ENCODE data around the gene MN1. TPM values are rescaled to one million over a fixed set of nuclear protein-coding genes. Genes with fewer than 3 reads are reported as not detected.
A peak's percentile ranks its signal among the peaks of the same experiment; 100 is the strongest.

MN1 gene
- polyA plus RNA-seq, 1 donor from 2014 or later: not detected

DNA sequence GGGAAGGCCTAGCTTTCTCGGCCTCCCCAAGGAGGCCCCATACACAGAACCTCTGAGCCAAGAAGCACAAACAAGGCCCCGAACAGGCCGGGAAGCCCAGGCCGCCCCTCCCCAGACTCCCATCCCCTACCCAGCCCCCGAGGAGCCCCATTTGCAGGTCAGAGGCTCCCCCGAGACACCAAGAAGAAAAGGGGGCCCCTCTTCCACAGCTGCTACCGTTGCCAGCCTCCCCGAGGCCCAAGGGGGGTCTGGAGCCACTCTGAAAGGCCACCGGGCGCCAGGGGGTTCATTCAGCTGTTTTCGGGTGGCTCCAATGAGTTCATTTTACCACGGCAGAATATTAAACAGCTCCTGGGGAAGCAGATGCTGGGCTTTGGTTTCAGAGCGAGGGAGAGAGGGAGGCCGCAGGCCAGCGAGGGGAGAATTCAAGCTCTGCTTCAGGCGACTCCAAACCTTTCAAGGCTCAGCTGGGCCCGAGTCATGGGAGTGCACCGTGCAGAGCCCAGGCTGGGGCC is 28.5 kb downstream of the MN1 start:
- Mint-ChIP-seq H3K4me3 (no peak overlapping the region), H3K36me3 (no peaks in the 10 kb centered on the region), H3K27me3 (peaks cover 12% of the 10 kb centered on the region), H3K4me1 (peaks cover 0 to 2% (median 0%) of the 10 kb centered on the region in 3 donors), H3K9me3 (no peaks in the 10 kb centered on the region), H3K27ac (no peak overlapping the region)

DNA sequence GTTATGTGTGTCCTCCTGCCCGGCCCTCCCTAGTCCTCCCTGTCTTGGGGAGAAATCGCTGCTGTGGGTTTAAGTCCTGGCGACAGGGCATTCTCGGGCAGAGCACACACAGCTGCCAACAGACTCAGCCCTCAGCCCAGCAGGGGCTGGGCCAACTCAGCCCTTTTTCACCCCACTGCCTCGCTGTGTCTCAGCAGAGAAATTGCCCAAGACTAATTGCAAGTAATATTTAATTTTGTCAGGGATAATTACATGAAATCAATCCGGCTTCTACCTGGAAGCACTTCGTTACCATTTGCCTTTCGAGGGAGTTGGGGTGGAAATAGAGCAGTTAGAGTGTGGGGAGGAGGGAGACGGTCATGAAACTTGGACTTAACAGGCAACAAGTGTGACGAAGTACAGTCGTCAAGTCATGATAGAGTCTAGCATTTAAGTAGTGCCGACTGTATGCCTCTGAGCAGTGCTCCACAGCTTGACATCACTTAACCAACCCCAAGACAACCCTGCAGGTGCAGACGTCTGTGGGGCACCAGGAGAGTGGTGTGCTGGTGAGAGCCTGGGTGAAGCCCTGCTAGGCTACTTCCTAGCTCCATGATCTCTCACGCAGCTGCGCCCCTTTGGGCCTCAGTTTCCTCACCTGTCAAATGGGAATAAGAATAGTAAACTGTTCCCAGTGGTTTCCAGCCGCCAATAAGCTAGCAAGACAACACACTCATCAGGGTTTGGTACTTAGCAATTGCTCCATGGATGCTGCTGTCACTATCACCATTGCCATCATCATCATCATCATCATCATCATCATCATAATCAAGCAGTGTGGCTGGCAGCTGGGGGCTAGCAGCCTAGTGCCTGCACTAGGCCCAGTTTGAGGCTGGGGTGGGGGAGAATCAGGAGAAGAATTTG is 29.2 kb downstream of the MN1 start:
- Mint-ChIP-seq H3K4me3 (no peak overlapping the region), H3K4me1 (peaks cover 0 to 2% (median 0%) of the 10 kb centered on the region in 3 donors), H3K36me3 (no peaks in the 10 kb centered on the region), H3K27ac (no peak overlapping the region), H3K9me3 (no peaks in the 10 kb centered on the region), H3K27me3 (peaks cover 10% of the 10 kb centered on the region)

DNA sequence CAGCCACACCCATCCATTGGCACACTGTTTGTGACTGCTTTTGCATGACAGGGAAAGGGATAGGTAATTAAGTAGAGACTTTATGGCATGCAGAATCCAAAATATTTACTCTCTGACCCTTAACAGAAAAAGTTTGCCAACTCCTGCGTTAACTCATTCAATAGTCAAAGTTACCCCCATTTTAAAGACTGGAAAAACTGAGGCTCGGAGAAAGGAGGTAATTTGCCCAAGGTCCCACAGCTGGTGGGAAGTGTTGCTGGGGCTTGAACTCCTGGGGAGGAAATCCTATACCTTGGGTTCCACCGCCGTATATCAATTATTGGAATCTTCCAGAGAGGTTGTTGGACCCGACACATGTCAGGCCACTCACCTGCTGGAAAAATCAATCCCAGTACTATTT is 29.9 kb downstream of the MN1 start:
- Mint-ChIP-seq H3K36me3 (peaks cover 3% of the 10 kb centered on the region), H3K9me3 (no peaks in the 10 kb centered on the region), H3K27me3 (peaks cover 8% of the 10 kb centered on the region), H3K27ac (no peak overlapping the region), H3K4me1 (peaks cover 0 to 1% (median 0%) of the 10 kb centered on the region in 3 donors), H3K4me3 (no peak overlapping the region)

DNA sequence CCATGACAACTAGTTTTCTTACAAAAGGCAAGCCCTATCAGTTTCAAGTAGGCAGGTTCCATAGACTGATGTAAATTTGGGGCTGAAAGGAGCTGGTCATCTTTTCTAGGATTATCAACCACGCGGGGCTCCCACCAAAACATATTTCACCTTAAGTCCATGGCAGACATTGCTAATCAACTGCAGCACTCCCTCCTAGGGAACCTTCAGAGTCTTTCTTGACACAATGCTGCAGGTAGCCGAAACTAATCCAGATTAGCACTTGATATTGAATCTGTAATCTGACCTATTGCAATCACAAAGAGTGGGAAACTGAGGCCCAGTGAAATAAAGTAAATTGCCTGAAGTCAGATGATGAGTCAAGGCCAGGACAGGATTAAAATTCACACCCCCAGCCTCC is 32.5 kb downstream of the MN1 start:
- H3K27me3 Mint-ChIP-seq: peaks cover 4% of the 10 kb centered on the region
- no peak overlapping the region for H3K4me3 Mint-ChIP-seq
- H3K27ac Mint-ChIP-seq: no peak overlapping the region
- H3K9me3 Mint-ChIP-seq: peaks cover 0 to 2% (median 0%) of the 10 kb centered on the region in 3 donors
- no peaks in the 10 kb centered on the region for H3K4me1 Mint-ChIP-seq
- peaks cover 3% of the 10 kb centered on the region for H3K36me3 Mint-ChIP-seq

DNA sequence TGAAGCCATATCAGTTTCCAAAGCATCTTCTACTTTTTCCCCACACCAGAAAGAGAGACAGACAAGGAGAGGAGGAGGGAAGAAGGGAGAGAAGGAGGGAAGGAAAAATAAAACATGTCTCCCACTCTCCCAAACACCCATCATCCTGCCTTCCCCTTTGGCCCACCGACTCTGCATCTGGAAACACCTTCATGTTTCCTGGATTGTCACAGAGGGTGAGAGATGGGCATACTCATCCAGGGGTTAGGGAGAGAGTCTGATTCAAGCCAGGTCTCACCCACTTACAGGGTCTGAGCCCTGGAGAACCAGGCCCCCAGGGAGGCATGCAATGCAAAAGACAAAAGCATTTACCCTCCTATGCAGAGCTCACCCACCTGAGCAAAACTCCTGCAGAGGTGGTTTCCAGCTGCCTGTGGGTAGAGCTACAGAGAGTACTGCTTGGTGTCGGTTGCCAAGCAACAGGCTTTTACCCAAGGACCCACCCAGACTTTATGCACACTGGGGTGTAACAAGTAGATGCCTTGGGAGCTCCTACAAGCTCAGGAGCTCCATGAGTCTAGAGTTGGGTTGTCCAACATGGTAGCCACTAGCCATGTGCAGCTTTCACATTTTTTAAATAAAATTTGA is 33.4 kb downstream of the MN1 start:
- H3K27ac Mint-ChIP-seq: no peak overlapping the region
- H3K9me3 Mint-ChIP-seq: peaks cover 0 to 2% (median 0%) of the 10 kb centered on the region in 3 donors
- H3K27me3 Mint-ChIP-seq: peaks cover 6% of the 10 kb centered on the region
- H3K4me3 Mint-ChIP-seq: no peak overlapping the region
- no peaks in the 10 kb centered on the region for H3K4me1 Mint-ChIP-seq
- peaks cover 6% of the 10 kb centered on the region for H3K36me3 Mint-ChIP-seq

DNA sequence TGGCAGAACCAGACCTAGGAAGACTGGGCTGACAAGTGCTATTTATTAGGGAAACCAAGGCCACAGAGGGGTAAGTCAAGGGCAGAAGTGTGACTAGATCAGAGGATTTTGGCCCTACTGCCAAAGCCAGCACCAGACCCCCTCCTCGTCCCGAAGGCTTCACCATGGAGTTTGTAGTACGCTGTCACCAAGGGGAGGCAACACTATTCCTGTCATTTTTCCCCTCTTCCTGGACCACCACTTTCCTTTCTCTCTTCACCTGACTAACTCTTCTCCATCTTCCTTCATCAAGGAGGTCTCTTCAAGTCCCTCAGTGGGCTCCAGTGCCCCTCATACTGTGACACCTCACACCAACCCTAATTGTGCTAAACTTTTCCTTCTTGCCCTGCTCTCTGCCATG is 34.9 kb downstream of the MN1 start:
- Mint-ChIP-seq H3K27ac (no peak overlapping the region), H3K36me3 (peaks cover 6% of the 10 kb centered on the region), H3K9me3 (peaks cover 0 to 2% (median 0%) of the 10 kb centered on the region in 3 donors), H3K4me3 (no peak overlapping the region), H3K4me1 (no peaks in the 10 kb centered on the region), H3K27me3 (peaks cover 6% of the 10 kb centered on the region)

DNA sequence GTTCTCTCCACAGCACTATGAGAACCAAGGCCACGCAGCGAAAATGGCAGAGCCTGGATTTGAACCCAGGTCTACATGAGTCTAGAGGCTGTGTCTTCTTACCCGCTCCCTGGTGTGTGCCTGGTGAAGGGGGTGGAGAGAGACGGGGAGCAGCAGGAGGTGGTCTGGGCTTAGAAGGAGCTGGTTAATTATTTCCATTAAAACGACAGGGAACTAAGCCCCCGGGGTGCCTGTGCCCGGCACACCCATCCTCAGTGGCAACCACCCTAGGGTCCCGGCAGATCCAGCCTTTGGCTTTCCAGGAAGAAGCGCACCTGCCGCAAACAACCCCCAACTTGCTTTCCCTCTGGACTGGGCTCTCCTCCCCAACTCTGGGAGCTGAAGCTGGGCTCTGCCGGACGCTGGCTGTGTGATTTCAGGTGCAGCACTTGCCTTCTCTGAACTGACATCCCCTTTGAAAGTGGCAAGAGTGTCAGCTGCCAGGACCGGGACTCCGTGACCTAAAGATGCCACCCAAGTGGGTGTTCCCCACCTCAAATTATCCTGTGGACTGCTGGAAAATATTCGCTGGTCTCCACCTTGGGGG is 35.8 kb downstream of the MN1 start:
- no peak overlapping the region for H3K27ac Mint-ChIP-seq

DNA sequence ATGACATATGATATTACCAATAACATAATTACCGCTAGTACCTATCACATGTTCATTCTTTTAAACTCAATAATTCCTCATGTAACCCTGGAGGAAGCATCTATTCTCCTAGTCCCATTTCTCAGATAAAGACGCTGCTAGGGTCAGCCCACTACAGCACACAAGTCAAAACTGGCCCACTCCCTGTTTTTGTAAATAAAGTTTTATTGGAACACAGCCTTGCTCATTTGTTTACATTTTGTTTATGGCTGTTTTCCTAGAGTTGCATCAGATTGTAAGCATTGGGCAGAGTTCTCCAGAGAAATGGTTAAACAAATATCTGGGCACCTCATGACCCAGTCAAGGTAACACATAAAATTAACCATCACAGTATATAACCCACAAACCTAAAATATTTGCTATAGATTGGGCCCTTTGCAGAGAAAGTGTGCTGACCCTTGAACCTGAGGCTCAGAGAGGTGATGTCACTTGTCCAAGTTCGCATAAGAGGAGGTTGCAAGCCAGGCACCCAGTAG is 36.8 kb downstream of the MN1 start:
- Mint-ChIP-seq H3K27ac (no peak overlapping the region), H3K4me1 (no peaks in the 10 kb centered on the region), H3K27me3 (peaks cover 4% of the 10 kb centered on the region), H3K36me3 (peaks cover 6% of the 10 kb centered on the region), H3K4me3 (no peak overlapping the region), H3K9me3 (peaks cover 0 to 2% (median 0%) of the 10 kb centered on the region in 3 donors)

More for the DNA sequence above, 35.8 kb downstream of the MN1 start:
- no peaks in the 10 kb centered on the region for H3K4me1 Mint-ChIP-seq
- peaks cover 0 to 2% (median 0%) of the 10 kb centered on the region in 3 donors for H3K9me3 Mint-ChIP-seq
- H3K36me3 Mint-ChIP-seq: peaks cover 6% of the 10 kb centered on the region
- peaks cover 6% of the 10 kb centered on the region for H3K27me3 Mint-ChIP-seq
- no peak overlapping the region for H3K4me3 Mint-ChIP-seq

DNA sequence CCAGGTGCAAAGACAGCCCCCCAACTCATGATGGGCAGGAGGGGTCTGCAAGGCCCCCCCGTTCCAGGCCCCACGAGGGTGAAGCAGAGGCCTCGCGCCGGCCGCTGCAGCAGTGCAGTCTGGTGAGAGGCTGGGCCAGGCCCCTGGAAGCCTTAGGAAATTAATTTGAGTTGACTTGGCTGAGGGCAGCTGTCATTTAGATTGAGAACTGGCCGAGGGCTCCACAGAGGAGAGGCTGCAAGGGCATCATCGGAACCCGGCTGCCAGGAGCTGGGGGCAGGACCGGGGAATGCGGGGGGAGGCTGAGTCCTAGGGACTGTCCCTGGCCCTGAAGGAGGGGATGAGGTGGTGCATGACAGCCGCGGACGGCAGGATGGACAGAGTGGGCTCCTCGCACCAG is 39.9 kb downstream of the MN1 start:
- no peak overlapping the region for H3K4me3 Mint-ChIP-seq
- H3K9me3 Mint-ChIP-seq: peaks cover 0 to 2% (median 0%) of the 10 kb centered on the region in 3 donors
- H3K36me3 Mint-ChIP-seq: peaks cover 3% of the 10 kb centered on the region
- H3K27ac Mint-ChIP-seq: no peak overlapping the region
- no peaks in the 10 kb centered on the region for H3K4me1 Mint-ChIP-seq
- peaks cover 4% of the 10 kb centered on the region for H3K27me3 Mint-ChIP-seq

DNA sequence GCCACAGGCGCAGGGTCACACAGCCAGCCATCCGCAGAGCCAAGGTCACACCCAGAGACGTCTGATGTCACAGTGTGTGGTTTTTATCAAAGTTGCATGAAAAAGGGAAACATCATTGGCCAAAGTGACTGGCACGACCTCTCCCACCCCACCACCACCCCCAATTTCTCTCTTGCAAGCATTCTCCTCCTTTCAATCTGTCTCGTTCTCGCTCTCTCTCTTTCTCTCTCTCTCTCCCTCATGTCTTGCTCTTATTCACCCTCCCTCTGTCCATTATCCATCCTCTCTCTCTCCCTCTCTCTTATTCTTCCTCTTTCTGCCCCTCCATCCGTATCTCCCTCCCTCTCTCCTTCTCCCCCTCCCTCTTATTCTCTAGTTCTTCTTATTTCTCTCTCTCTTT is 40.6 kb downstream of the MN1 start:
- Mint-ChIP-seq H3K9me3 (peaks cover 0 to 2% (median 0%) of the 10 kb centered on the region in 3 donors), H3K27ac (no peak overlapping the region), H3K27me3 (peaks cover 4% of the 10 kb centered on the region), H3K4me3 (no peak overlapping the region), H3K4me1 (peaks cover 0 to under 1% (median 0%) of the 10 kb centered on the region in 3 donors), H3K36me3 (peaks cover 3% of the 10 kb centered on the region)

DNA sequence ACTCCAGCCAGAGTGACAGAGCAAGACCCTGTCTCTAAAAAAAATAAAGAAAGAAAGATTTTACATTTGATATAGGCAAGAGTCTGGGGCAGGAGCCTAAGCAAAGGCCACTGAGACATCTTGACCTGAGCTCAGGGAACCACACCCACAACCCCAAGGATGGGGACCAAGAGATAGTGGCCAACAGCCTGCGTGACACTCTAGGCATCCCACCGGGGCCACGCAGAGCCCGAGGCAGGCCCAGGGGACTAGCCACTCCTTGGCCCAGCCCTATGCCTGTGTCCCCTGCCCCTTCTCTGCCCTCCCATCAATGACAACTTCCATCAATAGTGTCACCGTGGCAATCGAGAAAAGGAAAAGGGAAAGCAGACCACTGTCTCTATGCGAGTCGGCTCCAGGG is 41.1 kb downstream of the MN1 start:
- Mint-ChIP-seq H3K27me3 (peaks cover 4% of the 10 kb centered on the region), H3K9me3 (peaks cover 0 to 2% (median 0%) of the 10 kb centered on the region in 3 donors), H3K36me3 (peaks cover 3% of the 10 kb centered on the region), H3K27ac (no peak overlapping the region), H3K4me3 (no peak overlapping the region), H3K4me1 (peaks cover 0 to 2% (median 0%) of the 10 kb centered on the region in 3 donors)

DNA sequence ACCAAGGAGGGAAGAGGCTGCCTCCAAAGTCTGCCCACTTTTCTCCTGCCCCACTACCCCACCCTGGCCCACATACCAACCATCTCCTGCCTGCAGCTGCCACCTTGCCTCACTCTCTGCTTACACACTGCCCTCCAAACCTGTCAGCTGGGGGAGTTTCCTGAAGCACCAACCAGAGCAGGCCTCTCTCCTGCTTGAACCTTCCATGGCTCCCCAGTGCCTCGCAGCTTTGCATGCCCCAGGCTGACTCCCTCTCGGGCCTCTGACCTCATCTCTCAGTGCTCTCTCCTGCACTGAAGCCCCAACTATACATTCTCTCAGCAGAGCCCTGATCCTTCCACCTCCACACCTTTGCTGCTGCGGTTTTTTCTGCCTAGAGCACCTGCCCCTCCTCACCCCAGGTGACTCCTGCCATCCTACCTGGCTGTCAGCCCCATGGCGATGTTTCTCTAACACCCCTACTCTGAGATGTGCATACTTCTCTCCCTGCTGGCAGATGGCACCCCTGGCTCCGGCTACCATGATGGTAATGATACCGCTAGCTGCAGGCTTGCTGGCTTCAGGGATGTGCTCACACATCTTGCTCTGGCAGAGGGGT is 43.5 kb downstream of the MN1 start:
- Mint-ChIP-seq H3K27ac (peak overlapping the region in 1 of 3 donors; percentile 60), H3K4me1 (peaks cover 0 to 2% (median 0%) of the 10 kb centered on the region in 3 donors), H3K4me3 (no peak overlapping the region), H3K27me3 (peaks cover 1% of the 10 kb centered on the region), H3K9me3 (no peaks in the 10 kb centered on the region), H3K36me3 (no peaks in the 10 kb centered on the region)

DNA sequence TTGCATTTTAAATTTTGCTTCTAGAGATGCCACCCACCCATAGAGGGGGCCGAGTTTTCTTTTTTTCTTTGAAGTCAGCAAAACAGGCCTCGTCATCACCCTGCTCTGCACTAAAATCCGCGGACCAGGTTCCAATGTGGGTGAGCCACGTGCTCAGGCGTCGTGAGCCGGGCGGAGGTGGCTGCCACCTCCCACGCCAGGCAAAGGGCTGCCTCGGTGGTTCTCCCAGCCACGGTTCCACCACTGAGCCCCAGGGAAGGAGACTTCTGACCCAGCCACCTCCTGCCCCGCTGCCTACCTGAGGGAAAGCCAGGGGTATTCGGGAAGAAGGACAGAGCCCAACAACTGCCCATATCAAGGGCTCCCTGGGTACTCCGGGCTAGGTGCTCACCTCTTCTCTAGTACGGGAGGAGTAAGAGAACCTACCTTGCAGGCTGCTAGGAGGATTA is 45.3 kb downstream of the MN1 start:
- Mint-ChIP-seq H3K4me3 (no peak overlapping the region), H3K9me3 (no peaks in the 10 kb centered on the region), H3K36me3 (no peaks in the 10 kb centered on the region), H3K27ac (no peak overlapping the region), H3K4me1 (peaks cover 0 to 2% (median 0%) of the 10 kb centered on the region in 3 donors), H3K27me3 (peaks cover 1% of the 10 kb centered on the region)

DNA sequence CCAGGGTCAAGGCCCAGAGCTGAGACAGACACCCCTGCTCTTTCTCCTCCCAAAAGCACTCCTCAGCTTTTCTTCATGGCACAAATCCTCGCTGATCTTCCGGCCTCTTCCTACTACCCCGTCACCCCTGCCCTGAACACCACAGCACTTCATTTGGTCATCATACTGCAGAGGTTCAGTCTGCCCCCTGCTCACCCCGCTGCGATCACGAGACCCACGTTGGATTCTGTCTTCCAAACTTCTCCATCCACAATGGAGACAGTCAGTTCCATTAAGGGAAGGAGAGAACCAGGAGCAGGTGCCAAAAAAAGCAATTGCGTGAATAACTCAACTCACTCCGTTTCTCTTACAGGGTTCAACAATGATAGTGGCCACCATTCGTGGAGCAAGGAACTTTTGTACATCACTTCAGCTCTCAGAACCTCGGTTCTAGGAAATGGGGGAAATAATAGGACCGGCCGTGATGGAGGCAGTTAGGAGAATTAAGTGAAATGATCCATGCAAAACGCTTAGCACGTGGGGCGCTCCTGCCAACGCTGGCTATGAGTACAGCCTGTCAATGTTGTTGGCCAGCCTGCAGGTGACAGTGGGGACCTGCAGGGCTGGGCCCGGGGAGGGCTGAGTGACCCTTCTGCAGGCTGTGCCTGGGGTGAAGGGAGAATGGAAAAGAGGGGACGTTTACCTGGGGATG is 45.9 kb downstream of the MN1 start:
- H3K36me3 Mint-ChIP-seq: no peaks in the 10 kb centered on the region
- H3K4me1 Mint-ChIP-seq: peaks cover 0 to 2% (median 0%) of the 10 kb centered on the region in 3 donors
- H3K27ac Mint-ChIP-seq: no peak overlapping the region
- no peaks in the 10 kb centered on the region for H3K9me3 Mint-ChIP-seq
- H3K4me3 Mint-ChIP-seq: no peak overlapping the region
- H3K27me3 Mint-ChIP-seq: peaks cover 1% of the 10 kb centered on the region

All from IgD-negative memory B cell (primary cell).